K562 (cell line): ENCODE measurements around the gene TCHH. TPM values are rescaled to one million over a fixed set of nuclear protein-coding genes. Genes with fewer than 3 reads are reported as not detected.

Experiments used
- ATAC-seq: fragments of 200-7000 bp; cut with Tn5 transposase; 3 replicates; pipeline ENCODE4 v1.9.1; 2020; ENCODE audit warnings: moderate library complexity
- BruUV-seq: library from RNA; stranded (reverse); fragments of 400-500 nt; replicated peaks from 2 replicates; lab custom pipeline; 2021; lab: Mats Ljungman, UMichigan
- CTCF ChIA-PET: fragments of 300-600 bp; formaldehyde crosslinking; extraction: SDS; loops from one replicate; lab custom pipeline; 2021; ENCODE audit warnings: low intra/inter-chr PET ratio; lab: Yijun Ruan, JAX
- POLR2A ChIA-PET: fragments of 300-600, 350-650 bp; sonication (Branson Sonifier 250); formaldehyde crosslinking; extraction: SDS; loops from one replicate; lab custom pipeline; 2021; ENCODE audit warnings: antibody characterized with exemption, inconsistent platforms; lab: Yijun Ruan, JAX
- DNase-seq, 4 experiments: peaks; one replicate each; pipeline versions ENCODE4 v3.0.0 to v3.0.0-alpha.2; 2011 to 2018; ENCODE audit warnings: low spot score in 3 of 4, mixed read lengths in 3 of 4; ENCODE audit errors: extremely low read depth in 1 of 4
- FAIRE-seq: peaks from 2 replicates; lab custom pipeline; 2011; peaks lifted over from hg19 to GRCh38; lab: Jason Lieb, UNC
- H2AFZ ChIP-seq: 2 replicates; pipeline ENCODE4 v1.6.0; 2011; ENCODE audit warnings: low read depth, low read length, control low read depth, inconsistent platforms
- H3K27ac ChIP-seq: fragments of 200-600 bp; 3 replicates; pipeline ENCODE4 v1.8.0; 2011; ENCODE audit warnings: low read depth, mild to moderate bottlenecking, control low read depth, inconsistent platforms, low read length, moderate library complexity, mixed read lengths; ENCODE audit errors: extremely low read depth
- H3K27me3 ChIP-seq, 2 experiments: fragments of 300-600 bp in 1 of 2; 2 replicates in 1 of 2; 3 replicates in 1 of 2; pipeline versions ENCODE4 v1.6.0 to v1.8.0; 2011; ENCODE audit warnings: inconsistent platforms in 2 of 2, low read length in 2 of 2, mild to moderate bottlenecking in 1 of 2, mixed read lengths in 1 of 2, moderate library complexity in 1 of 2; ENCODE audit not compliant: control insufficient read depth in 2 of 2, insufficient read depth in 2 of 2
- H3K36me3 ChIP-seq: fragments of 300-600 bp; 3 replicates; pipeline ENCODE4 v1.8.0; 2011; ENCODE audit warnings: mild to moderate bottlenecking, low read length, inconsistent platforms; ENCODE audit not compliant: control insufficient read depth, insufficient read depth
- H3K4me1 ChIP-seq, 2 experiments: fragments of 200-600 bp in 1 of 2; replicated peaks in 1 of 2; 2 replicates in 1 of 2; 3 replicates in 1 of 2; pipeline versions ENCODE4 v1.5.1 to v1.8.0; 2011; ENCODE audit warnings: inconsistent platforms in 2 of 2, low read length in 2 of 2, mild to moderate bottlenecking in 1 of 2, mixed read lengths in 1 of 2, moderate library complexity in 1 of 2; ENCODE audit not compliant: control insufficient read depth in 2 of 2, insufficient read depth in 2 of 2
- H3K4me2 ChIP-seq: 2 replicates; pipeline ENCODE4 v1.6.1; 2011; ENCODE audit warnings: low read length, control low read depth, inconsistent platforms, mixed read lengths; ENCODE audit not compliant: insufficient read depth
- H3K4me3 ChIP-seq: fragments of 200-600 bp; sonication (generic), shearing (Covaris generic); 2 replicates; pipeline ENCODE4 v1.5.1; 2016; ENCODE audit warnings: control low read depth, inconsistent platforms
- H3K79me2 ChIP-seq: fragments of 200-600 bp; 3 replicates; pipeline ENCODE4 v1.8.0; 2011; ENCODE audit warnings: low read length, inconsistent platforms; ENCODE audit not compliant: control insufficient read depth, insufficient read depth
- H3K9ac ChIP-seq, 2 experiments: 2 replicates each; pipeline versions ENCODE4 v1.6.0 to v1.6.1; 2011; ENCODE audit warnings: low read depth in 2 of 2, low read length in 2 of 2, control low read depth in 1 of 2, inconsistent platforms in 1 of 2, mild to moderate bottlenecking in 1 of 2, mixed read lengths in 1 of 2; ENCODE audit not compliant: insufficient read depth in 1 of 2
- H3K9me1 ChIP-seq: one replicate; pipeline ENCODE4 v1.6.0; 2011; ENCODE audit warnings: inconsistent platforms, mild to moderate bottlenecking, low read length, moderate library complexity; ENCODE audit not compliant: control insufficient read depth, insufficient read depth
- H3K9me3 ChIP-seq: replicated peaks from 2 replicates; pipeline ENCODE4 v1.5.1; 2011; ENCODE audit warnings: low read depth, low read length, inconsistent platforms; ENCODE audit not compliant: control insufficient read depth, insufficient read depth
- H4K20me1 ChIP-seq: replicated peaks from 2 replicates; pipeline ENCODE4 v1.6.1; 2011; ENCODE audit warnings: low read length, inconsistent platforms, mixed read lengths; ENCODE audit not compliant: control insufficient read depth, insufficient read depth
- BMI1 ChIP-seq: fragments of 150-350 bp; IDR thresholded peaks from 2 replicates; pipeline ENCODE4 v1.6.1; 2014; ENCODE audit warnings: low read length
- CBX3 ChIP-seq, 2 experiments: IDR thresholded peaks; 1 replicate in 1 of 2; 2 replicates in 1 of 2; pipeline ENCODE4 v1.6.1; 2012; ENCODE audit warnings: inconsistent platforms in 2 of 2, low read length in 2 of 2, borderline replicate concordance in 1 of 2, control low read depth in 1 of 2
- ETV1 ChIP-seq: fragments of 450-650 bp; conservative IDR thresholded peaks from 2 replicates; pipeline ENCODE4 v1.6.1; 2016; ENCODE audit warnings: missing genetic modification characterization, control low read depth, low read depth, missing compliant biosample characterization
- FOXK2 ChIP-seq, 2 experiments: fragments of 450-650 bp; IDR thresholded peaks in 1 of 2; conservative IDR thresholded peaks in 1 of 2; 2 replicates each; pipeline ENCODE4 v1.6.1; 2016; ENCODE audit warnings: low read depth in 2 of 2, mild to moderate bottlenecking in 1 of 2
- GATAD2B ChIP-seq: fragments of 450-650 bp; IDR thresholded peaks from 2 replicates; pipeline ENCODE4 v1.6.1; 2017; ENCODE audit warnings: mild to moderate bottlenecking, borderline replicate concordance
- PRDM10 ChIP-seq: fragments of 450-650 bp; IDR thresholded peaks from 2 replicates; pipeline ENCODE4 v1.6.1; 2018; ENCODE audit not compliant: partially characterized antibody
- RAD21 ChIP-seq, 2 experiments: fragments of 250-450 bp in 1 of 2; fragments of 450-650 bp in 1 of 2; sonication (Bioruptor Pico) in 1 of 2; formaldehyde crosslinking in 1 of 2; IDR thresholded peaks in 1 of 2; conservative IDR thresholded peaks in 1 of 2; 2 replicates each; pipeline versions ENCODE4 v1.4.0 to v1.8.0; 2020 to 2022; ENCODE audit warnings: mild to moderate bottlenecking in 2 of 2, moderate library complexity in 1 of 2
- ZNF165 ChIP-seq: fragments of 250-450 bp; sonication (Bioruptor Pico); IDR thresholded peaks from 2 replicates; pipeline ENCODE4 v1.4.0; 2020; ENCODE audit warnings: borderline replicate concordance
- ZNF3 ChIP-seq: fragments of 250-450 bp; sonication (Bioruptor Pico); IDR thresholded peaks from 2 replicates; pipeline ENCODE4 v1.5.0; 2021; ENCODE audit warnings: mild to moderate bottlenecking, moderate library complexity
- ZNF384 ChIP-seq: IDR thresholded peaks from 2 replicates; pipeline ENCODE4 v1.6.1; 2012; ENCODE audit warnings: low read depth, low read length, improper control_type of control experiment
- ZNF398 ChIP-seq: fragments of 250-450 bp; sonication (Bioruptor Pico); IDR thresholded peaks from 2 replicates; pipeline ENCODE4 v1.8.0; 2021; ENCODE audit warnings: moderate library complexity, mild to moderate bottlenecking, inconsistent platforms
- in situ Hi-C: fragments of 300-500 bp; cut with MboI; formaldehyde crosslinking; loops from 4 replicates; pipeline ENCODE4 v1.15.0; 2018; ENCODE audit warnings: inconsistent platforms, mixed read lengths
- intact Hi-C: fragments of 100-400 bp; cut with micrococcal nuclease; formaldehyde crosslinking; loops from 2 replicates; pipeline ENCODE4 v1.14.2; 2022
- polyA plus RNA-seq, 8 experiments: library from polyadenylated mRNA; depleted of rRNA in 4 of 8; stranded (reverse) in 5 of 8; unstranded in 3 of 8; fragments of >200 nt; fragmentation: Nextera tagmentation in 2 of 8; fragmentation: Illumina TruSeq in 1 of 8; extraction: Ambion mirVana in 2 of 8; extraction: Trizol in 1 of 8; gene quantifications; 2 replicates each; pipeline versions ENCODE4 v1.2.1 to v1.2.3, GENCODE V29; 2011 to 2014; ENCODE audit warnings: inconsistent platforms in 1 of 8, missing spikeins in 1 of 8
- total RNA-seq, 7 experiments: library from RNA; depleted of rRNA in 6 of 7; stranded (reverse); fragments of >200 nt in 6 of 7; fragmentation: Illumina TruSeq in 2 of 7; extraction: Trizol in 2 of 7; gene quantifications; 2 replicates each; pipeline versions ENCODE4 v1.2.1 to v1.2.3, GENCODE V29; 2011 to 2021; ENCODE audit warnings: low replicate concordance in 1 of 7

Gene TCHH
- total and polyA plus RNA-seq, 9 of the 15 experiments (the other 6 are each of a cell fraction or from before 2014, with no cell fraction given) = not detected

- TF ChIP-seq ZNF398 (CRISPR knock-in tag) (no peak), ZNF384 (no peak), BMI1 (no peak), ZNF3 (CRISPR knock-in tag) (no peak), RAD21 (CRISPR knock-in tag; conservative IDR thresholded peaks at IDR 0.05 in 1 of 2, IDR thresholded peaks at IDR 0.05 in 1 of 2) (peak; percentile 79 to 81)
Measured at GRCh38 chr1:152141971-152142584, 26.8 kb upstream of the TCHH start (continued).

GRCh38 chr1:152137215-152137614 lies 22.0 kb upstream of the TCHH start:
- Histone ChIP-seq H3K27ac (no peak overlapping the region), H3K4me2 (no peak overlapping the region), H3K27me3 (no peaks in the 10 kb centered on the region), H3K9me1 (no peaks in the 10 kb centered on the region), H3K4me3 (no peak overlapping the region), H3K9me3 (no peaks in the 10 kb centered on the region), H3K79me2 (no peaks in the 10 kb centered on the region), H3K9ac (no peak overlapping the region), H3K36me3 (no peaks in the 10 kb centered on the region), H4K20me1 (no peaks in the 10 kb centered on the region), H3K4me1 (no peaks in the 10 kb centered on the region), H2AFZ (no peak overlapping the region)
- intact Hi-C loops (no loop called here), in situ Hi-C loops (no loop called here)
- POLR2A ChIA-PET = no interaction called here
- TF ChIP-seq PRDM10 (no peak), CBX3 (IDR thresholded peaks at IDR 0.05; ENCODE audit: borderline replicate concordance in 1 of 2, low read length in 2 of 2) (no peak), GATAD2B (no peak), ETV1 (tag) (no peak), ZNF165 (CRISPR knock-in tag) (no peak), FOXK2 (conservative IDR thresholded peaks at IDR 0.05 in 1 of 2, IDR thresholded peaks at IDR 0.05 in 1 of 2; ENCODE audit: low read depth in 2 of 2) (no peak)
- CTCF ChIA-PET = no interaction called here
- no peak for FAIRE-seq
- no peak for ATAC-seq
- no TSS peak for BruUV-seq
- DNase-seq = no peak
